Activated CD4-positive, alpha-beta memory T cell treated with anti-CD3 and anti-CD28 coated beads for 36 hours (primary cell): ENCODE measurements around the gene CDK18. TPM values are rescaled to one million over a fixed set of nuclear protein-coding genes. Genes with fewer than 3 reads are reported as not detected.
A peak's percentile ranks its signal among the peaks of the same experiment; 100 is the strongest.

ENCODE experiments used
- CTCF ChIA-PET: fragments of 350-600 bp; sonication (Branson Sonifier 250); formaldehyde crosslinking; loops from one replicate; lab custom pipeline; 2021; ENCODE audit warnings: antibody characterized with exemption, inconsistent platforms; lab: Charles Lee
- POLR2A ChIA-PET: fragments of 350-600 bp; sonication (Branson Sonifier 250); formaldehyde crosslinking; loops from one replicate; lab custom pipeline; 2021; ENCODE audit warnings: antibody characterized with exemption; lab: Charles Lee
- DNase-seq: peaks from one replicate; pipeline ENCODE4 v3.0.0-alpha.2; 2020
- H3K27ac Mint-ChIP-seq: one replicate; pipeline ENCODE4 v1.8.0; 2021; ENCODE audit warnings: mixed read lengths
- H3K27me3 Mint-ChIP-seq: one replicate; pipeline ENCODE4 v1.8.0; 2021; ENCODE audit warnings: mixed read lengths
- H3K36me3 Mint-ChIP-seq: one replicate; pipeline ENCODE4 v1.8.0; 2021; ENCODE audit warnings: mixed read lengths
- H3K4me1 Mint-ChIP-seq: one replicate; pipeline ENCODE4 v1.8.0; 2021; ENCODE audit warnings: low read depth, mixed read lengths
- H3K4me3 Mint-ChIP-seq: one replicate; pipeline ENCODE4 v1.8.0; 2021; ENCODE audit warnings: mild to moderate bottlenecking, mixed read lengths
- H3K9me3 Mint-ChIP-seq: one replicate; pipeline ENCODE4 v1.8.0; 2021; ENCODE audit warnings: mixed read lengths
- intact Hi-C: fragments of 100-400 bp; cut with micrococcal nuclease; formaldehyde crosslinking; loops from one replicate; pipeline ENCODE4 v1.15.1; 2023
- total RNA-seq, 2 experiments: library from RNA; stranded (reverse); gene quantifications; one replicate each; pipeline ENCODE4 v1.2.3, GENCODE V29; 2021

CDK18 gene
- total RNA-seq, 2 experiments from 2014 or later: 2.5 to 2.6 TPM

DNA sequence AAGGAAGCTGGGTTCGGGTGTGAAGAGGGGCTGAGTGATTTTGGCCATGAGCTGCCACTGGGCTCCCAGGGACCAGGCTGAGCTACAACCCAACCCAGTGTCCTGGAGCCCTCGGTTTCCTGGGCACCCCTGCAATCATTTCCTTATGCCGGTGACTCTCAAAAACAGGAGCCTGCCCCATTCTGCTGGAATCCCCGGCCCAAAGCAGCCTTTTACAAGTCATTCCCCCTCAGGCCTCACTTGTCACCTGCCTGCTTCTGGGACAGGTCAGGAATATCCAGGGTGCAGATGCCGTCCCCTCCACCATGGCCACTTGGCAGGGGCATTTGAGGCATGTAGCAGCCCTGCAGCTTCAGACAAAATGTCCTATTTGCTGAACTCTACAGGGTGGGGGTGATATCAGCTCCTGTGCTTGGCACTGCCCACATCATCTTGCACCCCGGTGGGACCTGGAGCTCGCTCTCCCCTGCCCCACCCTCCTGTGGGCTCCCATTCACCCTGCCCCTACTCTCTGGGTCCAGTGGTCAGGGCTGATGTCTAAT, 30.0 kb downstream of the CDK18 start:
- no peak overlapping the region for H3K4me3 Mint-ChIP-seq
- H3K27me3 Mint-ChIP-seq: peaks cover 12% of the 10 kb centered on the region
- no peaks in the 10 kb centered on the region for H3K9me3 Mint-ChIP-seq
- intact Hi-C loops: loop anchor here (5.0 kb wide), 1 partner anchor 33 kb away; a partner anchor contains a TSS
- no peak for DNase-seq
- CTCF ChIA-PET: interaction anchor here (0.6 to 3.5 kb wide), 7 partner anchors 10 to 443 kb away, joined by 3 to 25 read pairs (median 3); no protein-coding TSS in a partner anchor
- no peak overlapping the region for H3K27ac Mint-ChIP-seq
- POLR2A ChIA-PET: interaction anchor here (1.1 kb wide), 1 partner anchor 10 kb away, joined by 4 read pairs; no protein-coding TSS in a partner anchor
- H3K4me1 Mint-ChIP-seq: peaks cover 10% of the 10 kb centered on the region
- no peaks in the 10 kb centered on the region for H3K36me3 Mint-ChIP-seq

DNA sequence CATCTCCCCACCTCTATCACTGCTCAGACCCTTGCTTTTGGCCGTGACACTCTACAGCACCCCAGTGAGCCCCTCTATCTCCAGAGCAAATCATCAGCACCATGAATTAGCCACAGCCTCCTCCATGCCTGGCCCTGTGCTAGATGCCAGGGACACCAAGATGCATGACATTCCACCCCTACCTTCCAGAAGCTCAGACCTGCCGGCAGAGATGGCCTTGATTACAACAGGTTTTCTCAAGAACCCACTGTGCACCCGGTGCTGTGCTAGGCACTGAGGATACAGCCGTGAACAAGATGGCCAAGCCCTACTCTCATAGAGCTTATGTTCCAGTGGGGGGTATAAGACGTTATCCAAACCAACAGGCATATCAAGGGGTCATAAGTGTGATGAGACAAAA, 30.6 kb downstream of the CDK18 start:
- Mint-ChIP-seq H3K27me3 (peaks cover 8% of the 10 kb centered on the region), H3K9me3 (no peaks in the 10 kb centered on the region), H3K36me3 (no peaks in the 10 kb centered on the region), H3K4me1 (peaks cover 8% of the 10 kb centered on the region), H3K27ac (no peak overlapping the region), H3K4me3 (no peak overlapping the region)
- CTCF ChIA-PET: interaction anchor here (1.0 to 3.5 kb wide), 5 partner anchors 11 to 123 kb away, joined by 3 to 25 read pairs (median 4); no protein-coding TSS in a partner anchor
- POLR2A ChIA-PET: interaction anchor here (1.1 kb wide), 1 partner anchor 9 kb away, joined by 4 read pairs; no protein-coding TSS in a partner anchor
- intact Hi-C loops: no loop called here
- DNase-seq: no peak

DNA sequence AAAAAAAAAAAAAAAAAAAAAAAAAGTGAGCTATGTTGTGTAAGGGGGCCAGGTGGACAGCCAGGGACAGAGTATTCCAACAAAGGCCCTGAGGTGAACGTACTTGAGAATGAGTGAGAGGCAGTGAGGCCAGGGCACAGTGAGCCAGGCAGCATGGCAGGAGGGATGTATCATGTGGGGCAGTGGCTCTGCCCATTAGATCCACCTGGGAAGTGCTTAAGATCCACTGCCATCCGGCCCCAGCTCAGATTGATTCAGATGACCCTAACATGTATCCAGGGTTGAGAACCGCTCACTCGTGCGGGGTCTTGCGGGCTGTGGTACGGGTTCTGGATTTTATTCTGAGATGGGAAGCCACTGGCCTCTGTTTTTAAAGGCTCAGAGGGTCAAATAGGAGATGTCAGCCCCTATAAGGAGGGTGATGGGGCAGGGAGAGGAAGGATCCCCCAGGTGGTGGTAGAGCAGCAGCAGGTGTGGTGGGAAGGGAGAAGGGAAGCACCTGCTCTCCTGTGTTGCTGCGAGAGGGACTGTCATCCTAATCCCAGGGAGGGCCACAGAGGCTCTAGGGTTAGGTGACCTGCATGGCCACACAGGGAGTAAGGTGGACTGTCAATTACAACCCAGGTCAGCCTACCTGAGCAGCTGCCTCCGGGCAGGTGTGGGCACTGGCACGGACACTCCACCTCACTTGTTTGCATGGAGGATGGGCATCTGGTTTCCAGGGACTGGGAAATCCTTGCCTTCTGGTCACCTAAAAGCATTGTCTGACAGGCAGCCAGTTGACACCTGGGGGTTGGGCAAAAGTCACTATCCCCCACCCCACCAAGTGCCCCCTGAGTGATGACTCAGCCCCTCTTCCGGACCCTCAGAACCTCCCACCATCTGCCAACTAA, 31.6 kb downstream of the CDK18 start:
- CTCF ChIA-PET: interaction anchor here (0.7 to 3.5 kb wide), 6 partner anchors 12 to 122 kb away, joined by 3 to 25 read pairs (median 4); no protein-coding TSS in a partner anchor
- POLR2A ChIA-PET: interaction anchor here (1.1 kb wide), 1 partner anchor 8 kb away, joined by 4 read pairs; no protein-coding TSS in a partner anchor
- Mint-ChIP-seq H3K27ac (no peak overlapping the region), H3K36me3 (no peaks in the 10 kb centered on the region), H3K27me3 (peaks cover 10% of the 10 kb centered on the region), H3K4me1 (peaks cover 8% of the 10 kb centered on the region), H3K9me3 (no peaks in the 10 kb centered on the region), H3K4me3 (no peak overlapping the region)
- intact Hi-C loops: no loop called here
- peak; percentile 7 for DNase-seq

DNA sequence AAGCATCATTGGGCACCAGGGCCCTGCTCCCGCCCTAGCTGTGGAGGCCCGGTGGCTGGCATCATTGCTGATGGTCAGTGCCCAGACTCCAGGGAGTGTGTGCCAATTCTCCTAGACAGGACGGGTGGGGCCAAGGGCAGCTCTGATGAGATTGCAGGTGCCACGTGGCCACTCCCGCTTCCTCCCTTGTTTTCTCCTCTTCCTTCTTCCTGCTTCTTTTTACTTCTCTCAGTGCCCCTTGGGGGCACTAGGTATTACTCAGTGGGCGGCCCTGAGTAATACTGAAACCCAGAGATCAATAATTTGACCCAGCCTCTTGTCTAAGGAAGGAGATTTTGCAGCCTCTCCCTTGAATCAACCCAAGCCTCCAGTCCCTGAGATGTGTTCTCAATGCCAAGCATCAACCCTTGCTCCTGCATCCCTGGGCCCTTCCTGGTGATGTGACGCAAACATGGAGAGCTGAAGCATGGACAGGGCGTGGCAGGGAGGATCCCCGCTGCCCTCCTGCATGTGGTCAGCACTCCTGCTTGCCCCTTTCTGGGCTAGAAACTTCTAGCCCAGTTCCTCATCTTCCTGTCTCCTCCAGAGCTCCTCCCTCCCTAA, 32.4 kb downstream of the CDK18 start:
- Mint-ChIP-seq H3K9me3 (no peaks in the 10 kb centered on the region), H3K27ac (no peak overlapping the region), H3K36me3 (no peaks in the 10 kb centered on the region), H3K4me1 (peaks cover 8% of the 10 kb centered on the region), H3K27me3 (peaks cover 17% of the 10 kb centered on the region), H3K4me3 (no peak overlapping the region)
- POLR2A ChIA-PET: no interaction called here
- intact Hi-C loops: no loop called here
- peak; percentile 9 for DNase-seq
- CTCF ChIA-PET: interaction anchor here (0.7 to 1.4 kb wide), 3 partner anchors 8 to 121 kb away, joined by 4 to 6 read pairs (median 5); no protein-coding TSS in a partner anchor

DNA sequence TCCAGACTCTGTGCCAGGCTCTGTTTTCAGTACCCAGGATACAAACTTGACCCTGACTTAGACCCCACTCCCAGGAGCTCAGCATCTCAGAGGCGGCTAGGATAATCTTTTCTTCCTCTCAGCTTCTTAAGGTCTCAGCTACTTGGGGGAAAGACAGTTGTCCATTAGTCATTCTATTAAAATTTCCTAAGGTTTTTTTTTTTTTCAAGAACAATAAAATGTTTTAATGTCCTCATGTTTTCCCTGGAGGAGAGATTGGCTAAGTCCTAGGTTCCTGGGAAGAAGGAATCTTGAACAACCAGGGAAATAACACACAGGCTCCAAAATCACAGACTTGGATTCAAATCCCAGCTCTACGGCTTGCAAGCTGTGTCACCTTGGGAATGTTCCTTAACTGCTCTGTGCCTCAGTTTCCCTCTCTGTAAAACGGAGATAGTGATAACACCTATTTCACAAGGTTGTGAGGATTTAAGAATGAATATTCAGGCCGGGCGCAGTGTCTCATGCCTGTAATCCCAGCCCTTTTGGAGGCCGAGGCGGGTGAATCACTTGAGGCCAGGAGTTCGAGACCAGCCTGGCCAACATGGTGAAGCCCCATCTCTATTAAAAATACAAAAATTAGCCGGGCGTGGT, 33.0 kb downstream of the CDK18 start:
- H3K9me3 Mint-ChIP-seq: no peaks in the 10 kb centered on the region

DNA sequence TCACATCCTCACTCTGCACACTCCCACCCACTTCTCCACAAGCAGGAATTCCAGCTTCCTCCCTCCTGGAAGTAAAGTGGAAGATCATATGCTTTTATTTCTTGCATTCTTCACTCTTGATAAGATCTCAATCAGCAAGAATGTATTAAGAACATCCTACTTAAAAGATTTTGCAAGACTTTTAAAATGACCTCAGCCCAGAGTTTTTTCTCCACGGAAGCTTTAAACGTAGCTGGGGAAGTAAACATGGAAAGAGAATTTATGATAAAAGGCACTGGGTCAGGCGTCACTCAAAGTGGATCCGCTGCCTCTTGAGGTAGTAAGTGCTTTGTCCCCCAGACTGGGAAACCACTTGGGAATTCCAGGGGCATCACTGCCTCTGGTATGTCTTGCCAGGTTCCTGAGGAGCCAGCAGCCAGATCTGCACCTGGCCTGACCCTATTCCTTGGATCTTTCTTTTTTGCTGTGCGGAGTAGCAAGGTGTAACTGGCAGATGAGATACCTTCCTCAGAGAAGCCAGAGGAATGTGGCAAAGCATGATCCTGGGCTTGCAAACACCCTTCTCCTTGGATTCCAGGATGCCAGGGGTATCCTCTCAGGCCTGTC, 33.9 kb downstream of the CDK18 start:
- Mint-ChIP-seq H3K4me1 (peaks cover 8% of the 10 kb centered on the region), H3K36me3 (no peaks in the 10 kb centered on the region), H3K27me3 (peaks cover 21% of the 10 kb centered on the region), H3K9me3 (no peaks in the 10 kb centered on the region), H3K4me3 (no peak overlapping the region), H3K27ac (no peak overlapping the region)
- POLR2A ChIA-PET: no interaction called here
- intact Hi-C loops: no loop called here
- DNase-seq: no peak
- CTCF ChIA-PET: interaction anchor here (1.0 to 1.4 kb wide), 6 partner anchors 9 to 121 kb away, joined by 3 to 6 read pairs (median 4); no protein-coding TSS in a partner anchor

More for the DNA sequence above, 33.0 kb downstream of the CDK18 start:
- no peak for DNase-seq
- CTCF ChIA-PET: interaction anchor here (0.7 to 1.4 kb wide), 7 partner anchors 9 to 122 kb away, joined by 3 to 6 read pairs (median 4); no protein-coding TSS in a partner anchor
- H3K4me3 Mint-ChIP-seq: no peak overlapping the region
- H3K27me3 Mint-ChIP-seq: peaks cover 21% of the 10 kb centered on the region
- no peaks in the 10 kb centered on the region for H3K36me3 Mint-ChIP-seq
- POLR2A ChIA-PET: no interaction called here
- peaks cover 8% of the 10 kb centered on the region for H3K4me1 Mint-ChIP-seq
- no peak overlapping the region for H3K27ac Mint-ChIP-seq
- intact Hi-C loops: no loop called here

DNA sequence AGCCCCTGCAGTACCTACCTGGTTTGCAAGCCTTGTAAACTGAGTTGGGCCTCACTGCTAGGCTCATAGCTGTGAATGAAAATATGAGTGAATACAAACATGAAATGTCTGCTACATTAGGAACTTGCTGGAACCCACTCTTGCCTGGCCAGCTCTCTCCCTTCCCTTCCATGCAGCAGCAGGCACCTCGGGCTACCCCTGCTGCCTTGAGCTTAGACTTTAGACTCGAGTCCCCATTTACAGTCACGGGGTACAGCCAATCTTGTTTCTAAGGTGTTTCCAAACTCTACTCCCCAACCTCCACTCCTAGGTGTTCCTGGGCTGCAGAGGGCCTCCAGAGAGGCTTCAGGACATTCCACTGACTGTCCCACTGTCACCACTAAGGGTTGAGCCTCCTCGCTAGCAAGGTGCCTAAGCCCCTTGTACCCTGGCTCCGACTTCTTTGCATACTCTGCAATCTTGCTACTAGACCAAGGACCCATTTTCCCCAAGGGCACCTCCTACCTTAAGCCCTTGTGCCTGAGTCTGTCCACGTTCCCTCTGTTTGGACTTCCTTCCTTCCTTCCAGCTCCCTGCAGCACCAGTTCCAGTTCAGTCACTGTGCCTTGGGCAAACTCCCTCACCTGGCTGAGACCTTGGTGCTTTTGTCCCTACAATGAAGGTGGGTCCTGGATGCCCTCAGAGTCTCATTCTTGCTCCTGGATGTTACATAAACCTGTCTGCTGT, 36.9 kb downstream of the CDK18 start:
- H3K9me3 Mint-ChIP-seq: no peaks in the 10 kb centered on the region
- peaks cover 35% of the 10 kb centered on the region for H3K27me3 Mint-ChIP-seq
- peaks cover 14% of the 10 kb centered on the region for H3K4me1 Mint-ChIP-seq
- intact Hi-C loops: no loop called here
- POLR2A ChIA-PET: no interaction called here
- DNase-seq: no peak
- CTCF ChIA-PET: interaction anchor here (0.7 to 3.1 kb wide), 4 partner anchors 91 to 216 kb away, joined by 3 to 15 read pairs (median 4); no protein-coding TSS in a partner anchor
- no peak overlapping the region for H3K27ac Mint-ChIP-seq
- H3K4me3 Mint-ChIP-seq: no peak overlapping the region
- no peaks in the 10 kb centered on the region for H3K36me3 Mint-ChIP-seq

DNA sequence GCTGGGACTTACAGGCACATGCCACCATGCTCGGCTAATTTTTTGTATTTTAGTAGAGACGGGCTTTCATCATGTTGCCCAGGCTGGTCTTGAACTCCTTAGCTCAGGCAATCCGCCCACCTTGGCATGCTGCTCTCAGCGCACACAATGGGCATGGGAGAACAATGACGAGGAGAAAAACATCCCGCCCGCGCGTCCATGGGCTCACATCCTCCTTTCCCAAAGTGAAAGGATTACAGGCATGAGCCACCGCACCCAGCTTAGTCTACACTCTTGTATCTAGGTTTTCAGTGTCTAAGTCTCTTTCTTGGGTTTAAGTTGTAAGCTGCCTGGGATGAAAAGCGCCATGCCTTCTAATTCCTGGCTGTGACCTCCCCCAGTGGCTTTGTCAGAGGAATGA, 37.9 kb downstream of the CDK18 start:
- POLR2A ChIA-PET: no interaction called here
- Mint-ChIP-seq H3K36me3 (no peaks in the 10 kb centered on the region), H3K27me3 (peaks cover 35% of the 10 kb centered on the region), H3K27ac (no peak overlapping the region), H3K9me3 (no peaks in the 10 kb centered on the region), H3K4me1 (peaks cover 5% of the 10 kb centered on the region), H3K4me3 (no peak overlapping the region)
- intact Hi-C loops: no loop called here
- CTCF ChIA-PET: interaction anchor here (1.8 to 3.1 kb wide), 4 partner anchors 13 to 116 kb away, joined by 4 to 15 read pairs (median 6); no protein-coding TSS in a partner anchor
- DNase-seq: no peak

DNA sequence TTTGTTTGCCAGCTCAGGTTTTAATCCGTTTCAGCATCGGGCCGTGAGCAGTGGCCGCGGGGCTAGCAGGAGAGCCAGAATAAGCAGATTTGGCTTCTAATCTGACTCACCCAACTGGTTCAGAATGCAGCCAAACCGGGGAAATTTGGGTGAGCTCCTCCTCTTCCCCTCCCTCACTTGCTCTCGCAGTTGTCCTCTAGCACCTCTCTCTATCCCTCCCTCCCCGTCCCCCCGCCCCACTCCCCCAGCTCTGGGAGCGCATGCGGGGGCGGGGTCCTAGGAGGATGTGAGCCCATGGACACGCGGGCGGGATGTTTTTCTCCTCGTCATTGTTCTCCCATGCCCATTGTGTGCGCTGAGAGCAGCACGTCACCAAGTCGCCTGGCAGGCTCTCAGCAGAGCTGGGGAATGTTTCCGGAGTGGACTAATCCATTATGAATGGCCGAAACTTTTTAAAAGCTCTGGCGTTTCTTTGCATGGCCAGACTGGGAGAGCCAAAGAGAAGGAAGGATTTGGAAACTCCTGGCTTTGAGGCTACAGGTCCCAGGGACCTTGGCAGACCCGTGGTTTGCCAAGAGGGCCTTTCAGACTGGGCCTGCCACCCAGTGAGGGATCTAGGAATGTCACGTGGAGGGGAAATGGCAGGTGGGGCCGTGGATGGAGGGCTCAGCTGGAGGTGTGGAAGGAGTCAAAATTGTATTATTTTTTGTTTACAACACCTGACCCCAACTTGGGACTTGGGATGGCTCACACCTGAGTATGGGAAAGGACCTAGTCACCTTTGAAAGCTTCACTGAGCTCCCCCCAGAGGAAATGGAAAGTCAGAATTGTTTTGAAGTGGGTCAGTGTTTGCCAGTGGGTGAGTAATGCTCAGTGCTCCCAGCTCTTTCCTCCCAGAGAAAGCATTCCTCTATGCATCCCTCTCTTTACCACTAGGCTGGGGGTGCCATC, 39.2 kb downstream of the CDK18 start:
- DNase-seq: peak; percentile 64
- Mint-ChIP-seq H3K36me3 (no peaks in the 10 kb centered on the region), H3K27ac (no peak overlapping the region), H3K27me3 (peaks cover 37% of the 10 kb centered on the region), H3K4me1 (peaks cover 5% of the 10 kb centered on the region), H3K9me3 (no peaks in the 10 kb centered on the region), H3K4me3 (peak overlapping the region; percentile 16)
- intact Hi-C loops: no loop called here
- ChIA-PET CTCF (interaction anchor here (0.5 to 3.1 kb wide), 9 partner anchors 13 to 115 kb away, joined by 3 to 15 read pairs (median 5); partner anchors contain the start of gene ELK4), POLR2A (interaction anchor here (1.2 kb wide), 1 partner anchor 8 kb away, joined by 4 read pairs; no protein-coding TSS in a partner anchor)
